HepG2 (cell line): ENCODE data around the gene RAD23A. TPM values are rescaled to one million over a fixed set of nuclear protein-coding genes. Genes with fewer than 3 reads are reported as not detected.

ENCODE experiments used
- ARNT ChIP-seq: fragments of 450-650 bp; IDR thresholded peaks from 2 replicates; pipeline ENCODE4 v1.6.1; 2017
- BRCA1 ChIP-seq: sonication (generic); formaldehyde crosslinking; IDR thresholded peaks from 2 replicates; pipeline ENCODE4 v1.4.0; 2020; ENCODE audit warnings: missing genetic modification reagents
- CCAR2 ChIP-seq: fragments of 200-400 bp; formaldehyde crosslinking; optimal IDR thresholded peaks from 2 replicates; pipeline ENCODE3; 2018; ENCODE audit warnings: low read depth, mild to moderate bottlenecking, low read length, moderate library complexity
- GATA4 ChIP-seq: sonication (generic); IDR thresholded peaks from 2 replicates; pipeline ENCODE4 v1.6.1; 2016; ENCODE audit warnings: antibody characterized with exemption, low read depth, borderline replicate concordance
- HNRNPLL ChIP-seq: fragments of 200-400 bp; formaldehyde crosslinking; IDR thresholded peaks from 2 replicates; pipeline ENCODE4 v1.6.1; 2017; ENCODE audit warnings: mild to moderate bottlenecking, low read depth, low read length; ENCODE audit not compliant: poor library complexity, severe bottlenecking
- HOXA3 ChIP-seq: sonication (generic); formaldehyde crosslinking; IDR thresholded peaks from 2 replicates; pipeline ENCODE4 v1.5.0; 2020; ENCODE audit warnings: missing genetic modification reagents
- KLF16 ChIP-seq, 2 experiments: sonication (generic) in 1 of 2; formaldehyde crosslinking in 1 of 2; IDR thresholded peaks; 2 replicates each; pipeline versions ENCODE4 v1.6.1 to v1.8.0; 2016 to 2023; ENCODE audit warnings: missing genetic modification reagents in 2 of 2, missing compliant biosample characterization in 1 of 2
- MTF2 ChIP-seq: sonication (generic); formaldehyde crosslinking; IDR thresholded peaks from 2 replicates; pipeline ENCODE4 v1.5.0; 2020; ENCODE audit warnings: missing genetic modification reagents, borderline replicate concordance
- NPAS2 ChIP-seq: sonication (generic); formaldehyde crosslinking; IDR thresholded peaks from 2 replicates; pipeline ENCODE4 v1.8.0; 2022; ENCODE audit warnings: mild to moderate bottlenecking, missing genetic modification reagents, borderline replicate concordance
- SAFB2 ChIP-seq: sonication (generic); formaldehyde crosslinking; IDR thresholded peaks from 2 replicates; pipeline ENCODE4 v1.5.1; 2020; ENCODE audit warnings: missing genetic modification reagents, low read depth, mild to moderate bottlenecking, borderline replicate concordance
- SETDB1 ChIP-seq: sonication (generic); formaldehyde crosslinking; IDR thresholded peaks from 2 replicates; pipeline ENCODE4 v1.5.1; 2020; ENCODE audit warnings: missing genetic modification reagents, mild to moderate bottlenecking, borderline replicate concordance
- TP53 ChIP-seq: sonication (generic); formaldehyde crosslinking; conservative IDR thresholded peaks from 2 replicates; pipeline ENCODE4 v1.4.0; 2020; ENCODE audit warnings: missing genetic modification reagents
- ZBTB42 ChIP-seq: sonication (generic); formaldehyde crosslinking; IDR thresholded peaks from 2 replicates; pipeline ENCODE4 v1.5.0; 2020; ENCODE audit warnings: mild to moderate bottlenecking, missing genetic modification reagents
- ZNF674 ChIP-seq: sonication (generic); formaldehyde crosslinking; IDR thresholded peaks from 2 replicates; pipeline ENCODE4 v1.5.0; 2020; ENCODE audit warnings: low read depth, mild to moderate bottlenecking, missing genetic modification reagents
- ZNF678 ChIP-seq: sonication (generic); formaldehyde crosslinking; IDR thresholded peaks from 2 replicates; pipeline ENCODE4 v1.4.0; 2020; ENCODE audit warnings: mild to moderate bottlenecking, missing genetic modification reagents
- ZNF891 ChIP-seq: sonication (generic); formaldehyde crosslinking; IDR thresholded peaks from 2 replicates; pipeline ENCODE4 v1.5.0; 2020; ENCODE audit warnings: mild to moderate bottlenecking, missing genetic modification reagents
- polyA plus RNA-seq, 8 experiments: library from polyadenylated mRNA; depleted of rRNA in 3 of 8; stranded (reverse) in 7 of 8; unstranded in 1 of 8; fragments of >200 nt; fragmentation: Illumina TruSeq in 4 of 8; extraction: Trizol in 4 of 8; gene quantifications; 2 replicates each; pipeline versions ENCODE4 v1.2.1 to v1.2.3, GENCODE V29; 2011 to 2016; ENCODE audit warnings: low read depth in 4 of 8, missing spikeins in 1 of 8, mixed read lengths in 1 of 8; ENCODE audit not compliant: insufficient read depth in 1 of 8
- total RNA-seq, 5 experiments: library from RNA; depleted of rRNA; stranded (reverse); fragments of >200 nt; fragmentation: Illumina TruSeq; extraction: Trizol; gene quantifications; 2 replicates each; pipeline ENCODE4 v1.2.3, GENCODE V29; 2016; ENCODE audit warnings: low read depth in 1 of 5
- TF ChIP-seq, protein P1 (sequence below): sonication (generic); formaldehyde crosslinking; IDR thresholded peaks from 2 replicates; pipeline ENCODE4 v1.4.0; 2020; ENCODE audit warnings: missing genetic modification reagents, borderline replicate concordance
- TF ChIP-seq, protein P2 (sequence below): sonication (generic); formaldehyde crosslinking; conservative IDR thresholded peaks from 2 replicates; pipeline ENCODE4 v1.8.1; 2023; ENCODE audit warnings: missing genetic modification reagents
- TF ChIP-seq, protein P3 (sequence below): sonication (generic); formaldehyde crosslinking; IDR thresholded peaks from 2 replicates; pipeline ENCODE4 v1.8.0; 2022; ENCODE audit warnings: mild to moderate bottlenecking, missing genetic modification reagents; ENCODE audit not compliant: insufficient replicate concordance
- TF ChIP-seq, protein P4 (sequence below): sonication (generic); formaldehyde crosslinking; IDR thresholded peaks from 2 replicates; pipeline ENCODE4 v1.5.1; 2020; ENCODE audit warnings: missing genetic modification reagents, mild to moderate bottlenecking, borderline replicate concordance

Gene RAD23A
- total and polyA plus RNA-seq, 2 of the 13 experiments (the other 11 are each of a cell fraction or from before 2014, with no cell fraction given) = 42.5 to 54.2 TPM

DNA sequence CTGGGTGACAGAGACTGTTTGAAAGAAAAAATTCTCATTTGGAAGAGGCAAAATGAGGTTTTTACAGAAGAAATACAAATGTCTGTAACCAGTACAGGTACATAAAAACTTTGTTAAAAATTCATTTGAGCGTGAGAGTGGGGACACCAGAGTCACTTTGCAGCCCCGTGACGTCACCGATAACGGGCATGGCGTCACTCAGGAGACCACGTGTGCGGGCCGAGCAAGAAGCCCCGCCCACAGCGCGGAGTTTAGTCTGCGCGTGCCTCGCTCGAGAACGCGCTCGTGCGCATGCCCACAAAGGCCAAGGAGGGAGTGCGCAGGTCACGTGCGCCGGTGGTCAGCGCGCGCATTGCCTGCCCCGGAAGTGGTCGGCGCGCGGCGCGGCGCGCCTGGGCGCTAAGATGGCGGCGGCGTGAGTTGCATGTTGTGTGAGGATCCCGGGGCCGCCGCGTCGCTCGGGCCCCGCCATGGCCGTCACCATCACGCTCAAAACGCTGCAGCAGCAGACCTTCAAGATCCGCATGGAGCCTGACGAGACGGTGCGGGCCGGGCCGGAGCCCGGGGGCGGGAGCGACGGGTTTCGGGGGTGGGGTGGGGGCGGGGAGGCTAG lies at the start of gene RAD23A (continued):
- TF ChIP-seq, protein P1, sequence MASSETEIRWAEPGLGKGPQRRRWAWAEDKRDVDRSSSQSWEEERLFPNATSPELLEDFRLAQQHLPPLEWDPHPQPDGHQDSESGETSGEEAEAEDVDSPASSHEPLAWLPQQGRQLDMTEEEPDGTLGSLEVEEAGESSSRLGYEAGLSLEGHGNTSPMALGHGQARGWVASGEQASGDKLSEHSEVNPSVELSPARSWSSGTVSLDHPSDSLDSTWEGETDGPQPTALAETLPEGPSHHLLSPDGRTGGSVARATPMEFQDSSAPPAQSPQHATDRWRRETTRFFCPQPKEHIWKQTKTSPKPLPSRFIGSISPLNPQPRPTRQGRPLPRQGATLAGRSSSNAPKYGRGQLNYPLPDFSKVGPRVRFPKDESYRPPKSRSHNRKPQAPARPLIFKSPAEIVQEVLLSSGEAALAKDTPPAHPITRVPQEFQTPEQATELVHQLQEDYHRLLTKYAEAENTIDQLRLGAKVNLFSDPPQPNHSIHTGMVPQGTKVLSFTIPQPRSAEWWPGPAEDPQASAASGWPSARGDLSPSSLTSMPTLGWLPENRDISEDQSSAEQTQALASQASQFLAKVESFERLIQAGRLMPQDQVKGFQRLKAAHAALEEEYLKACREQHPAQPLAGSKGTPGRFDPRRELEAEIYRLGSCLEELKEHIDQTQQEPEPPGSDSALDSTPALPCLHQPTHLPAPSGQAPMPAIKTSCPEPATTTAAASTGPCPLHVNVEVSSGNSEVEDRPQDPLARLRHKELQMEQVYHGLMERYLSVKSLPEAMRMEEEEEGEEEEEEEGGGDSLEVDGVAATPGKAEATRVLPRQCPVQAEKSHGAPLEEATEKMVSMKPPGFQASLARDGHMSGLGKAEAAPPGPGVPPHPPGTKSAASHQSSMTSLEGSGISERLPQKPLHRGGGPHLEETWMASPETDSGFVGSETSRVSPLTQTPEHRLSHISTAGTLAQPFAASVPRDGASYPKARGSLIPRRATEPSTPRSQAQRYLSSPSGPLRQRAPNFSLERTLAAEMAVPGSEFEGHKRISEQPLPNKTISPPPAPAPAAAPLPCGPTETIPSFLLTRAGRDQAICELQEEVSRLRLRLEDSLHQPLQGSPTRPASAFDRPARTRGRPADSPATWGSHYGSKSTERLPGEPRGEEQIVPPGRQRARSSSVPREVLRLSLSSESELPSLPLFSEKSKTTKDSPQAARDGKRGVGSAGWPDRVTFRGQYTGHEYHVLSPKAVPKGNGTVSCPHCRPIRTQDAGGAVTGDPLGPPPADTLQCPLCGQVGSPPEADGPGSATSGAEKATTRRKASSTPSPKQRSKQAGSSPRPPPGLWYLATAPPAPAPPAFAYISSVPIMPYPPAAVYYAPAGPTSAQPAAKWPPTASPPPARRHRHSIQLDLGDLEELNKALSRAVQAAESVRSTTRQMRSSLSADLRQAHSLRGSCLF (CRISPR knock-in tag) = 0 out of 2 replicates have a peak, but pooled peaks have one; percentile 19
- TF ChIP-seq HNRNPLL = peak; percentile 68
- TF ChIP-seq SAFB2 (CRISPR knock-in tag) = no peak
- no peak for TF ChIP-seq ZNF674 (CRISPR knock-in tag)
- TF ChIP-seq KLF16 (CRISPR knock-in tag; IDR thresholded peaks at IDR 0.05) = peak in 1 of 2 experiments; percentile 82; a peak in 1 of 4 replicates
- TF ChIP-seq, protein P2, sequence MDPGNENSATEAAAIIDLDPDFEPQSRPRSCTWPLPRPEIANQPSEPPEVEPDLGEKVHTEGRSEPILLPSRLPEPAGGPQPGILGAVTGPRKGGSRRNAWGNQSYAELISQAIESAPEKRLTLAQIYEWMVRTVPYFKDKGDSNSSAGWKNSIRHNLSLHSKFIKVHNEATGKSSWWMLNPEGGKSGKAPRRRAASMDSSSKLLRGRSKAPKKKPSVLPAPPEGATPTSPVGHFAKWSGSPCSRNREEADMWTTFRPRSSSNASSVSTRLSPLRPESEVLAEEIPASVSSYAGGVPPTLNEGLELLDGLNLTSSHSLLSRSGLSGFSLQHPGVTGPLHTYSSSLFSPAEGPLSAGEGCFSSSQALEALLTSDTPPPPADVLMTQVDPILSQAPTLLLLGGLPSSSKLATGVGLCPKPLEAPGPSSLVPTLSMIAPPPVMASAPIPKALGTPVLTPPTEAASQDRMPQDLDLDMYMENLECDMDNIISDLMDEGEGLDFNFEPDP (CRISPR knock-in tag) = no peak
- TF ChIP-seq NPAS2 = no peak
- no peak for TF ChIP-seq CCAR2
- TF ChIP-seq HOXA3 (CRISPR knock-in tag) = peak; percentile 100
- TF ChIP-seq MTF2 = no peak
- TF ChIP-seq GATA4 = no peak
- TF ChIP-seq TP53 (CRISPR knock-in tag) = peak; percentile 80; the same call in 1 of the 2 replicates
- TF ChIP-seq BRCA1 (CRISPR knock-in tag) = peak; percentile 84; the same call in 1 of the 2 replicates
- TF ChIP-seq SETDB1 (CRISPR knock-in tag) = no peak
- TF ChIP-seq, protein P3, sequence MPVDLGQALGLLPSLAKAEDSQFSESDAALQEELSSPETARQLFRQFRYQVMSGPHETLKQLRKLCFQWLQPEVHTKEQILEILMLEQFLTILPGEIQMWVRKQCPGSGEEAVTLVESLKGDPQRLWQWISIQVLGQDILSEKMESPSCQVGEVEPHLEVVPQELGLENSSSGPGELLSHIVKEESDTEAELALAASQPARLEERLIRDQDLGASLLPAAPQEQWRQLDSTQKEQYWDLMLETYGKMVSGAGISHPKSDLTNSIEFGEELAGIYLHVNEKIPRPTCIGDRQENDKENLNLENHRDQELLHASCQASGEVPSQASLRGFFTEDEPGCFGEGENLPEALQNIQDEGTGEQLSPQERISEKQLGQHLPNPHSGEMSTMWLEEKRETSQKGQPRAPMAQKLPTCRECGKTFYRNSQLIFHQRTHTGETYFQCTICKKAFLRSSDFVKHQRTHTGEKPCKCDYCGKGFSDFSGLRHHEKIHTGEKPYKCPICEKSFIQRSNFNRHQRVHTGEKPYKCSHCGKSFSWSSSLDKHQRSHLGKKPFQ (CRISPR knock-in tag) = no peak
- TF ChIP-seq, protein P4, sequence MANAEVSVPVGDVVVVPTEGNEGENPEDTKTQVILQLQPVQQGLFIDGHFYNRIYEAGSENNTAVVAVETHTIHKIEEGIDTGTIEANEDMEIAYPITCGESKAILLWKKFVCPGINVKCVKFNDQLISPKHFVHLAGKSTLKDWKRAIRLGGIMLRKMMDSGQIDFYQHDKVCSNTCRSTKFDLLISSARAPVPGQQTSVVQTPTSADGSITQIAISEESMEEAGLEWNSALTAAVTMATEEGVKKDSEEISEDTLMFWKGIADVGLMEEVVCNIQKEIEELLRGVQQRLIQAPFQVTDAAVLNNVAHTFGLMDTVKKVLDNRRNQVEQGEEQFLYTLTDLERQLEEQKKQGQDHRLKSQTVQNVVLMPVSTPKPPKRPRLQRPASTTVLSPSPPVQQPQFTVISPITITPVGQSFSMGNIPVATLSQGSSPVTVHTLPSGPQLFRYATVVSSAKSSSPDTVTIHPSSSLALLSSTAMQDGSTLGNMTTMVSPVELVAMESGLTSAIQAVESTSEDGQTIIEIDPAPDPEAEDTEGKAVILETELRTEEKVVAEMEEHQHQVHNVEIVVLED (CRISPR knock-in tag) = peak; percentile 96
- TF ChIP-seq ZNF891 (CRISPR knock-in tag) = no peak; the same call in 1 of the 2 replicates
- TF ChIP-seq ZNF678 (CRISPR knock-in tag) = no peak; the same call in 1 of the 2 replicates
- TF ChIP-seq ZBTB42 (CRISPR knock-in tag) = no peak; the same call in 1 of the 2 replicates
- TF ChIP-seq ARNT = no peak
